Activated T-cell treated with anti-CD3 and anti-CD28 coated beads, Interleukin-2, amount 50 U/mL, for 48 hours (primary cell): ENCODE results near the gene MRGPRX1.
"Not testable (repeated sequence)": the region's sequence is repeated elsewhere in the genome, so short reads cannot be mapped to it uniquely, and the experiment has no call there.

ENCODE experiments used
- DNase-seq, 2 experiments: peaks; one replicate each; pipeline ENCODE4 v3.0.0-alpha.2; 2020

Gene MRGPRX1

DNA sequence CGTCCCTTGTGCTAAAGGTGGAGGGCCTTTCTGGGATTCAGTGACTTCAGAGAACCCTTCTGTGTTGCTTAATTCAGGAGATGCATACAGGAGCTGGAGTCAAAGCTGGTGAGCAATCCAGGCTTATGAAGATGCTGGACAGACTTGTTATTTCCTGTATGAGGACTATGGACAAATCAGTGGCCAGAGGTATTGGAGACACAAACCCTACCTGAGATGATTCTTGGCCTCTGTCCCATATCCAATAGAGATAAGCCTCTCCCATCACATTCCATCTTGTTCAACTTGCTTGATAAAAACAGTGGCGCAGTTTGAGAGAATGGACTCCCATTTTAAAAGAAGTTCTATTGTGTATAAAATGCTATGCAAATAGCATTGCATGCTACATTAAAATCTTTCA is at the start of gene MRGPRX1:
MRGPRX1 (minus strand) TSS at position 101 of the 400 bp plus-strand sequence. CDS start 4,630 bp downstream, outside the sequence.
- DNase-seq: no peak

DNA sequence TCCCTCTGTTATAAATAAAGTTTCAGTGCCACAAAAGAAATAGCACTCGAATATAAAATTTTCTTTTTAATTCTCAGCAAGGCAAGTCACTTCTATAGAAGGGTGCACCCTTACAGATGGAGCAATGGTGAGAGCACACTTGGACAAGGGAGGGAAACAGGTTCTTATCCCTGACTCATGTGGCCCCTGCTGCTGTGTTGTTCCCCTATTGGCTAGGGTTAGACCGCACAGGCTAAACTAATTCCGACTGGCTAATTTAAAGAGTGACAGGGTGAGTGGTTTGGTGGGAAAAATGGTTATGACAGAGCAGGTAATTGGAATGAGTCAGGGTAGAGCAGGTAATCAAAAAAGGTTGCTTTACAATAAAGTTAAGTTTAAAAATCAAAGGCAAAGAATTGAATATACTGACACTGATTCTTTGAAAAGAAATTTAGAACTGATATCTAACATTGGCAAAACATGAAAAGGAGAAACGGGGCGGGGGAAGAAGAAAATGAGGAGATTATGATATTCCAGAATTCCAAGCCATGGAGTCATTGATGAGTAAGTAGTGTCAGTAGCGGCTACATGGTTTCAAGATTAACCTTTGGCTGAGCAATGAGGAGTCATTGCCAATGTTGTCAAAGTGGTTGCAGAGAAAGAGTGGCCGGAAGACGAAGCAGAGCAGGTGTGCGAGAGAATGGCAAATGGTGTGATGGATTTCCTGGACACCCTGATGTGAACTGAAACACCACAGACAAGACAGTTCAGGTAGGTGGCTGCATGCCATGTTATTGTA is 48.4 kb upstream of the MRGPRX1 start:
- no peak for DNase-seq

DNA sequence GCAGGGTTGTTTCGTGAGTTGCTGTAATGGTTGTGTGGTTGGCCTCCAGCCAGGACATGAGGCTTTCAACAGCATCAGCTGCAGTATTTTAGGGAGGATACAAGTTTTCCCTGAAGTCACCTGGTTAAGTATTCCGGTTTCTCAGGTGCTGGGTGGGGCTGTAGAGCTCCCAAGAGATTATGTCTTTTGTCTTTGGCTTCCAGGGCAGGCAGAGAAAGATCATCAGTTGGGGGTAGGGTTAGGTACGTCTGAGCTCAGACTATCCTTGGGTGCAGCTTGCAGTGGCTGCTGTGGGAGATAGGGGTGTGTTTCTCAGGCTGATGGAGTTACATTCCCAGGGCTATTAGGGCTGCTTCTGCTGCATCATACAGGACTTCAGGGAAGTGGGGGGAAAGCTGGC is 47.5 kb upstream of the MRGPRX1 start:
- DNase-seq: no peak

DNA sequence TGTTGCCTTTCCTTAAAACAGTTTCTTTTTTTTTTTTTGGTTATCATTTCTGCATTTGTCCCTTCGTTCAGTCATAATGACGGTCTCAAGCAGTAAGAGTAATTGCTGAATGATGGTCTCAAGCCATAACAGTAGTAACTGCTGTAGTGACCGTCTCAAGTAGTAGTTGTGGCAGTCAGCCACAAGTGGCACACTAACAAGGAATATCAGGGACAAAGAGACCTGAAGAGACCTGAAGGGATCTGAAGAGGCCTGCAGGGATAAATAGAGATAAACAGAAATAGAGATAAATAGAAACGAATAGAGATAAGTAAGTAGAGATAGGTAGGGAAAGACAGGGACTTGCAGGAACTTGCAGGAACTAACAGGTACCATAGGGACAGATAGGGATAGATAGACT is 42.7 kb upstream of the MRGPRX1 start:
- DNase-seq: no peak

DNA sequence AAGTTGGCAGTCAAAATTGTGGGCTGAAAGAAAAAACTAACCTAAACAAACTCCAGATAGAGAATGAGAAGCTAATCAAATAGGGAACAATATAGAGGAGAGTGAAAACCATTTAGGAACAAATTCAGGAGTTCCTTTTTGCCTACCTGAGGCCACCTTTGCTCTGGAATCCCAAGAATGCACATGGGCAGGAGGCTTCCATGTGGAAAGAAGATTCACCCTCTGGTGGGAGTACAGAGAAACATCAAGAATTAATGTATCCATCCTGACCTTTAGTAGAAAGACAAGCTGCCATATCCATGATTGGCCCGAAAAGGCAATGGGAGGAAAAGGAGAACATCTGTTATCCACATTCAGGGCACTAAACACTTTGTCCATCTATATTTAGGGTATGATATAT is 35.0 kb upstream of the MRGPRX1 start:
- DNase-seq: no peak

DNA sequence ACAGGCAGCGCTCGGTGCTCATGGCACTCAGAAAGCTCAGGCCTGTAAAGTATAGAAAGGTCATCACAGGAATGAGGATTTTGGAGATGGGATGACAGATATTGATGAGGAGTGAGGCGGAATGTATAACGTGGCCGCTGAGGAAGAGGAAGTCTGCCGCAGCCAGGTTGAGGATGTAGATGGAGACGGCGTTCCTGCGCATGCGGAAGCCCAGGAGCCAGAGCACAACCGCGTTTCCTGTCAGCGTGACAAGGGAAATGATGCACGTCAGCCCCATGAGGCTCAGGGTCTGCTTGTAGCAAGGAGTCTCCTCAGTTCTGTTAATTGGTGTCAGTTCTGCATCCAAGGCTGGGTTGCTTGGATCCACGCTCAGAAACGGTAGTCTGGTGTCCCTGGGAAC is 33.1 kb upstream of the MRGPRX1 start:
- no peak for DNase-seq

DNA sequence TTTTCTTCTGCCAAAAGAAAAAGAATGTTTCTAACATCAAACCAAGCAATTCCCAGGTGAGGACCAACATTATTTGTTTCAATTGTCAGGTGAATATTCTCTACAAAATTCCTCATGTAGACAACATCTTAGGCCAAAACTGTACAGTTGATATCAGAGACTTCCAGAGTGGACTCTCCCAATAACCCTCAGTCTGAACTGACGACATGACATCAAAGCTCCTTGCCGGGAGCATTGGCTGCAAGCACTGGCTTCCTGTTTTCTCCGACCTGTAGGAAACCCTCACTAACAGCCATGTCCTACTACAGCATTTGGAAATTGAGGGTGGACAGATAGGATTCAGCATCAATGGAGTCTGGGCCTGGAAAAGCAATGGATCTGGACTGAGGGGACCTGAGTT is 30.5 kb upstream of the MRGPRX1 start:
- DNase-seq: no peak

DNA sequence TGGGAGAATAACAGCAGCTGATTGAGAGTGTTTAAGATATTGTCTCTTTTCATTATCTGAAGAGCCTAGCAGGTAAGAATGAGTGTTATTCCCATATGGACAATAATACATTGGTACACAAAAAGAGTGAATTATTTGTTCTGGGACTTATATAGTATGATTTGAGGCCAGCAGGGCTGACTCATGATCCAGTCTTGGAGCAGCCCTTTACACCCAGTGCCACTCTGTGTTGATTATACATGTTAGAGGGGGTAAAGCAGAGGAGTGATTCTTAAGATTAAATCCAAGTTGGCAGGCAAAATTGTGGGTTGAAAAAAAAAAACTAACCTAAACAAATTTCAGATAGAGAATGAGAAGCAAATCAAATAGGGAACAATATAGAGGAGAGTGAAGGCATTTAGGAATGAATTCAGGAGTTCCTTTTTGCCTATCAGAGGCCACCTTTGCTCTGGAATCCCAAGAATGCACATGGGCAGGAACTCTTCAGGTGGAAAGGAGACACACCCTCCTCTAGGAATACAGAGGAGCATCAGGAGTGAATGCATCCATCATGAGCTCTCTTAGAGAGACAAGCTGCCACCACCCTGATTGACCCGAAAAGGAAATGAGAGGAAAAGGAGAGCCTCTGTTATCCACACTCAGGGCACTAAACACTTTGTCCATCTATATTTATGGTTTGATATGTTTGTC is 19.2 kb upstream of the MRGPRX1 start:
- DNase-seq: no peak

DNA sequence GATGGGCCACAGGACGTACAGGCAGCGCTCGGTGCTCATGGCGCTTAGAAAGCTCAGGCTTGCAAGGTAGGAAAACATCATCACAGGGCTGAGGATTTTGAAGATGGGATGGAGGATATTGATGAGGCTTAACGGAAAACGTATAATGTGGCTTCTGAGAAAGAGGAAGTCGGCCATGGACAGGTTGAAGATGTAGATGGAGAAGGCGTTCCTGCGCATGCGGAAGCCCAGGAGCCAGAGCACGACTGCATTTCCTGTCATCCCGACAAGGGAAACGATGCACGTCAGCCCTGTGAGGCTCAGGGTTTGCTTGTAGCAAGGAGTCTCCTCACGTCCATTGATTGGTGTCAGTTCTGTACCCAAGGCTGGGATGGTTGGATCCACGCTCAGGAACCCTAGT is 17.4 kb upstream of the MRGPRX1 start:
- no peak for DNase-seq

DNA sequence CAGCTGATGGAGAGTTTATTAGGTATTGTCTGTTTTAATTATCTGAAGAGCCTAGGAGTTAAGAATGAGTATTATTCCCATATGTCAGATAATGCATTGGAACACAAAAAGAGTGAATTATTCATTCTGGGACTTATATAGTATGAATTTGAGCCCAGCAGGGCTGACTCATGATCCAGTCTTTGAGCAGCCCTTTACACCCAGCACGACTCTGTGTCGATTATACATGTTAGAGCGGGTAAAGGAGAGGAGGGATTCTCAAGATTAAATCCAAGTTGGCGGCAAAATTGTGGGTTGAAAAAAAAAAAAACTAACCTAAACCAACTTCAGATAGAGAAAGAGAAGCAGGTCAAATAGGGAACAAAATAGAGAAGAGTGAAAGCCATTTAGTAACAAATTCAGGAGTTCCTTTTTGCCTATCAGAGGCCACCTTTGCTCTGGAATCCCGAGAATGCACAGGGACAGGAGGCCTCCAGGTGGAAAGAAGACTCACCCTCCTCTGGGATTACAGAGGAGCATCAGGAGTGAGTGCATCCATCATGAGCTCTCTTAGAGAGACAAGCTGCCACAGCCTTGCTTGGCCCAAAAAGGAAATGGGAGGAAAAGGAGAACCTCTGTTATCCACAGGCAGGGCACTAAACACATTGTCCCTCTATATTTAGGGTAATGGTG is 3.1 kb downstream of the MRGPRX1 start:
- no peak for DNase-seq

DNA sequence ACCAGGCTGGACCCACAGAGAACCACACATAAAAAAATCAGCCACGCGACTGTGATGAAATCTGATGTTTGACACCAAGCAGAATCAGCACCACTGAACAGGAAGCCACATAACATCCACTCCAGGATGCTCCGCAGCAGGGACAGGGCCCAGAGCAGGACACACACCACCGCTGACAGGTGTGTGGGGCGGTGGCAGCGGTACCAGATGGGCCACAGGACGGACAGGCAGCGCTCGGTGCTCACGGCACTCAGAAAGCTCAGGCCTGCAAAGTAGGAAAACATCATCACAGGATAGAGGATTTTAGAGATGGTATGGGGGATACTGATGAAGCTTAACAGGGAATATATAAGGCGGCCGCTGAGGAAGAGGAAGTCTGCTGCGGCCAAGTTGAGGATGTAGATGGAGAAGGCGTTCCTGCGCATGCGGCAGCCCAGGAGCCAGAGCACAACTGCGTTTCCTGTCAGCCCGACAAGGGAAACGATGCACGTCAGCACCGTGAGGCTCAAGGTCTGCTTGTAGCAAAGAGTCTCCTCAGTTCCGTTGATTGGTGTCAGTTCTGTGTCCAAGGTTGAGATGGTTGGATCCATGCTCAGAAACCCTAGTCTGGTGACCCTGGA is 4.9 kb downstream of the MRGPRX1 start:
- DNase-seq: no peak

DNA sequence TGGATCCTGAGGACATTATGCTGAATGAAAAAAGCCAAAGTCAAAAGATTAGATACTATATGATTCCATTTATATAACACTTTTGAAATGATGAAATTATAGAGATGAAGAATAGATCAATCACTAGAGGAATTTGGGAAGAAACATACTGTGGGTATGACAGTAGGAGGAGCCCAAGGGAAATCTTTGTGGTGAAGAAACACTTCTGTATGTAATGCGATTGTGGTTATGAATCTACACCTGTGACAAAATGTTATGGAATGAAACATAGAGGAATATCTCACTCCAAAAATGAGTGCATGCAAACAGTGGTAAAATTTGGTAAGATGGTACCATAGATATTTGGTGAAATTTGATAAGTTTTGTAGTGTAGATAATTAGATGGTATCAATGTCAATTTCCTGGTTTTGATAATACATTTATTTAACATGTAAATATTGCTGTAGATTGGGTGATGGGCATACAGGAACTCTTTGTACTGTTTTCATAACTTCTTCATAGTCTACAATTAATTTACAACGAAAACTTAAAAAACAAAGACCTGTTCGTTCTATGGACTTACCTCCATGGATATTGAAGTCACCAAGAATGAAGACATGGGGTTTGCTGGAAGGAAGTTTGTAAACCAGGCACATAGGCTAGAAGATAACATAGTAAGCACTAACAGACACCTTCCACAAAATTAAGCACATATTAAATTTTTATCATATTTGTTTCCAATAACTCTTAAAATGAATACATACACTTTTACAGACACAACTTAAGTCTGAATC is 11.5 kb downstream of the MRGPRX1 start:
- DNase-seq: no peak

DNA sequence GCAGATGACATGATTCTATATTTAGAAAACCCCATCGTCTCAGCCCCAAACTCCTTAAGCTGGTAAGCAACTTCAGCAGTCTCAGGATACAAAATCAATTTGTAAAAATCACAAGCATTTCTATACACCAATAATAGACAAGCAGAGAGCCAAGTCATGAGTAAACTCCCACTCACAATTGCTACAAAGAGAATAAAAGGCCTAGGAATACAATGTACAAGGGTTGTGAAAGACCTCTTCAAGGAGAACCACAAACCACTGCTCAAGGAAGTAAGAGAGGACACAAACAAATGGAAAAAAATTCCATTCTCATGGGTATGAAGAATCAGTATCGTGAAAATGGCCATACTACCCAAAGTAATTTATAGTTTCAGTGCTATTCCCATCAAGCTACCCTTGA is 13.8 kb downstream of the MRGPRX1 start:
- DNase-seq: not testable (repeated sequence)

DNA sequence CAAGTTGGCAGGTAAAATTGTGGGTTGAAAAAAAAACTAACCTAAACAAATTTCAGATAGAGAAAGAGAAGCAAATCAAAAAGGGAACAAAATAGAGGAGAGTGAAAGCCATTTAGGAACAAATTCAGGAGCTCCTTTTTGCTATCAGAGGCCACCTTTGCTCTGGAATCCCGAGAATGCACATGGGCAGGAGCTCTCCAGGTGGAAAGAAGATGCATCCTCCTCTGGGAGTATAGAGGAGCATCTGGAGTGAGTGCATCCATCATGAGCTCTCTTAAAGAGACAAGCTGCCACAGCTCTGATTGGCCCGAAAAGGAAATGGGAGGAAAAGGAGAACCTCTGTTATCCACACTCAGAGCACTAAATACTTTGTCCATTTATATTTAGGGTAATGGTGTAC is 26.3 kb downstream of the MRGPRX1 start:
- DNase-seq: no peak

DNA sequence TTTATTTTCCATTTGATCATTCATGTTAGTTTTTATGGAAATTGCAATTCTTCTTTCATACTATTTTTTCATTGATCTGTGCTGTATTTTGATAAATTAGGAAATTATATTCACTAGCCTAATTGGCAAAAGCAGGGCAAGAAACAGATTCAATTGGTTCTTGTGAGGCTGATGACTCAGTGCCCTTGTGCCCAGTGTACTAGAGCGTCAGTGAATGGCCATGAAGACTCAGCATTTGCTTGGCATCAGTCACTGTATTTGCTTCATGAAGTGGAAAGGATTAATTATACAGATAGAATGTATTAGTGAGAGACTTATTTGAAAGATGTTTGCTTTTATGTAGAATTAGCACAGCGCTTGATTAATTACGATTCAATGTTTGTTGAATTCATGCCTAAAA is 31.8 kb downstream of the MRGPRX1 start:
- DNase-seq: no peak

DNA sequence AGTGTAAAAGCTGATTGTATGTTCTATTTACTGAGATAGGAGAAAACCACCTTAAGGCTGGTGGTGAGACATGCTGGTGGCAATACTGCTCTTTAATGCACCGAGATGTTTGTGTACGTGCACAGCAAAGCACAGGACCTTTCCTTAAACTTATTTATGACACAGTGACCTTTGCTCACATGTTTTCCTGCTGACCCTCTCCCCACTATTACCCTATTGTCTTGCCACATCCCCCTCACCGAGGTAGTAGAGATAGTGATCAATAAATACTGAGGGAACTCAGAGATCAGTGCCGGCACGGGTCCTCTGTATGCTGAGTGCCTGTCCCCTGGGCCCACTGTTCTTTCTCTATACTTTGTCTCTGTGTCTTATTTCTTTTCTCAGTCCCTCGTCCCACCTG is 38.6 kb downstream of the MRGPRX1 start:
- not testable (repeated sequence) for DNase-seq

DNA sequence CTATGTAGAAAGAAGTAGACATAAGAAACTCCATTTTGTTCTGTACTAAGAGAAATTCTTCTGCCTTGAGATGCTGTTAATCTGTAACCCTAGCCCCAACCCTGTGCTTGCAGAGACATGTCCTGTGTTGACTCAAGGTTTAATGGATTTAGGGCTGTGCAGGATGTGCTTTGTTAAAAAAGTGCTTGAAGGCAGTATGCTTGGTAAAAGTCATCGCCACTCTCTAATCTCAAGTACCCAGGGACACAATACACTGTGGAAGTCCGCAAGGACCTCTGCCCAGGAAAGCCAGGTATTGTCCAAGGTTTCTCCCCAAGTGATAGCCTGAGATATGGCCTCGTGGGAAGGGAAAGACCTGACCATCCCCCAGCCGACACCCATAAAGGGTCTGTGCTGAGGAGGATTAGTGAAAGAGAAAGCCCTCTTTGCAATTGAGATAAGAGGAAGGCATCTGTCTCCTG is 39.0 kb downstream of the MRGPRX1 start:
- DNase-seq: not testable (repeated sequence)

DNA sequence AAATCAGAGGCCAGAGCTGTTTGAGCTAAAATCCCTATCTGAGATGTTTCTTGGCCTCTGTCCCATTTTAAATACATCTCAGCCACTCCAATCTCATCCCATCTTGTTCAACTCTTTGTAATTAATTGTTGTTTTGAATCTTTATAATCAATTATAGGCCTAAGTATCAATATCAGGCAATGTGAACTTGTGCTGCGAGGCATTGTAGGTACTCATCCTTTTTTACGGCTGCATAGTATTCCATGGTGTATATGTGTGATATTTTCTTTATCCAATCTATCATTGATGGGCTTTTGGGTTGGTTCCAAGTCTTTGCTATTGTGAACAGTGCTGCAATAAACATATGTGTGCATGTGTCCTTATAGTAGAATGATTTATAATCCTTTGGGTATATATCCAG is 47.5 kb downstream of the MRGPRX1 start:
- DNase-seq: not testable (repeated sequence)

DNA sequence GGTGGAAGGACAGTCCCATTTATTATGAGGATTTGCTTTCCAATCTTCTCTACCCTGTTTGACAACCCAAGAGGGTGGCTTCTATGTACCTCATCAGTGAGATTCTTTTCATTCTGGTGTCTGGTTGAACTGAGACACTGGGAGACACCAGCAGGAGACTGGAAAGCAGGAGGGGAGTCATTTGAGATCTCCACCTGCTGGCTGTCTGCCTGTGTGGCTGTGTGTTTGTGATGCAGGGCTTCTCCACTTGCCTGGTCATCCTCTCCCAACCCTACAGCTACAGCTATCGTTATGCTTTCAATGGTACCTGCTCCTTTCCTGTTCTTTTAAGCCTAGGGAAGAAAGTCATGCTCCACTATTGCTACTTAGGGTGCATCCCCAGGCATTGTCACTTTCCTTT is 48.6 kb downstream of the MRGPRX1 start:
- no peak for DNase-seq
